ENCODE results near the gene L3MBTL4. TPM values are rescaled to one million over a fixed set of nuclear protein-coding genes. Genes with fewer than 3 reads are reported as not detected.

The L3MBTL4 gene
- total RNA-seq, 1 donor = 0.36 TPM

- no peaks in the 10 kb centered on the region for H4K20me1 ChIP-seq (ENCODE audit: insufficient read depth, low read length)
- no peak overlapping the region for H3K4me3 ChIP-seq (ENCODE audit: insufficient read depth, low read length)
- no peaks in the 10 kb centered on the region for H3K4me1 ChIP-seq (ENCODE audit: insufficient read depth, low read length)
- no peaks in the 10 kb centered on the region for H3K27me3 ChIP-seq (ENCODE audit: insufficient read depth, low read length)
- no peak for DNase-seq (ENCODE audit: insufficient read length, low spot score, missing footprints)
- TF ChIP-seq CTCF (IDR thresholded peaks at IDR 0.05; ENCODE audit: extremely low read depth, low read depth, low read length) = no peak
- no peak overlapping the region for H3K4me2 ChIP-seq (ENCODE audit: insufficient read depth, low read length)
- H3K9me3 ChIP-seq (ENCODE audit: low read depth, low read length) = no peaks in the 10 kb centered on the region
- no peak overlapping the region for H2AFZ ChIP-seq (ENCODE audit: low read length)
- no peaks in the 10 kb centered on the region for H3K36me3 ChIP-seq (ENCODE audit: insufficient read depth, low read length)
- no peak overlapping the region for H3K27ac ChIP-seq (ENCODE audit: low read depth, low read length)
- H3K79me2 ChIP-seq (ENCODE audit: insufficient read depth, low read length) = no peaks in the 10 kb centered on the region
Measured at GRCh38 chr18:6294148-6294784, 120.4 kb downstream of the L3MBTL4 start.

- Histone ChIP-seq H3K27me3 (ENCODE audit: insufficient read depth, low read length) (no peaks in the 10 kb centered on the region), H4K20me1 (ENCODE audit: insufficient read depth, low read length) (no peaks in the 10 kb centered on the region), H3K79me2 (ENCODE audit: insufficient read depth, low read length) (no peaks in the 10 kb centered on the region), H3K36me3 (ENCODE audit: insufficient read depth, low read length) (no peaks in the 10 kb centered on the region), H3K4me1 (ENCODE audit: insufficient read depth, low read length) (no peaks in the 10 kb centered on the region), H3K4me2 (ENCODE audit: insufficient read depth, low read length) (no peak overlapping the region), H2AFZ (ENCODE audit: low read length) (no peak overlapping the region), H3K9me3 (ENCODE audit: low read depth, low read length) (no peaks in the 10 kb centered on the region), H3K4me3 (ENCODE audit: insufficient read depth, low read length) (no peak overlapping the region), H3K27ac (ENCODE audit: low read depth, low read length) (no peak overlapping the region)
- DNase-seq (ENCODE audit: insufficient read length, low spot score, missing footprints) = no peak
- no peak for TF ChIP-seq CTCF (IDR thresholded peaks at IDR 0.05; ENCODE audit: extremely low read depth, low read depth, low read length)
Measured at GRCh38 chr18:6289843-6290242, 124.9 kb downstream of the L3MBTL4 start.

- no peak for DNase-seq (ENCODE audit: insufficient read length, low spot score, missing footprints)
- no peaks in the 10 kb centered on the region for H3K79me2 ChIP-seq (ENCODE audit: insufficient read depth, low read length)
- H3K27me3 ChIP-seq (ENCODE audit: insufficient read depth, low read length) = no peaks in the 10 kb centered on the region
- H3K4me3 ChIP-seq (ENCODE audit: insufficient read depth, low read length) = no peak overlapping the region
- no peak overlapping the region for H3K27ac ChIP-seq (ENCODE audit: low read depth, low read length)
- H3K4me2 ChIP-seq (ENCODE audit: insufficient read depth, low read length) = no peak overlapping the region
- H3K36me3 ChIP-seq (ENCODE audit: insufficient read depth, low read length) = no peaks in the 10 kb centered on the region
- H4K20me1 ChIP-seq (ENCODE audit: insufficient read depth, low read length) = no peaks in the 10 kb centered on the region
- H2AFZ ChIP-seq (ENCODE audit: low read length) = no peak overlapping the region
- TF ChIP-seq CTCF (IDR thresholded peaks at IDR 0.05; ENCODE audit: extremely low read depth, low read depth, low read length) = no peak
- no peaks in the 10 kb centered on the region for H3K4me1 ChIP-seq (ENCODE audit: insufficient read depth, low read length)
- H3K9me3 ChIP-seq (ENCODE audit: low read depth, low read length) = no peaks in the 10 kb centered on the region
Measured at GRCh38 chr18:6286585-6286984, 128.1 kb downstream of the L3MBTL4 start.

- Histone ChIP-seq H3K27ac (ENCODE audit: low read depth, low read length) (no peak overlapping the region), H3K9me3 (ENCODE audit: low read depth, low read length) (no peaks in the 10 kb centered on the region), H3K4me3 (ENCODE audit: insufficient read depth, low read length) (no peak overlapping the region), H3K27me3 (ENCODE audit: insufficient read depth, low read length) (no peaks in the 10 kb centered on the region), H3K36me3 (ENCODE audit: insufficient read depth, low read length) (no peaks in the 10 kb centered on the region), H3K4me1 (ENCODE audit: insufficient read depth, low read length) (no peaks in the 10 kb centered on the region), H3K79me2 (ENCODE audit: insufficient read depth, low read length) (no peaks in the 10 kb centered on the region), H2AFZ (ENCODE audit: low read length) (no peak overlapping the region), H4K20me1 (ENCODE audit: insufficient read depth, low read length) (no peaks in the 10 kb centered on the region), H3K4me2 (ENCODE audit: insufficient read depth, low read length) (no peak overlapping the region)
- DNase-seq (ENCODE audit: insufficient read length, low spot score, missing footprints) = peak; percentile 46
- no peak for TF ChIP-seq CTCF (IDR thresholded peaks at IDR 0.05; ENCODE audit: extremely low read depth, low read depth, low read length)
Measured at GRCh38 chr18:6284761-6285160, 129.9 kb downstream of the L3MBTL4 start.

Data from osteoblast (primary cell).